ENCODE results near the gene TRIO.

The TRIO gene

DNA sequence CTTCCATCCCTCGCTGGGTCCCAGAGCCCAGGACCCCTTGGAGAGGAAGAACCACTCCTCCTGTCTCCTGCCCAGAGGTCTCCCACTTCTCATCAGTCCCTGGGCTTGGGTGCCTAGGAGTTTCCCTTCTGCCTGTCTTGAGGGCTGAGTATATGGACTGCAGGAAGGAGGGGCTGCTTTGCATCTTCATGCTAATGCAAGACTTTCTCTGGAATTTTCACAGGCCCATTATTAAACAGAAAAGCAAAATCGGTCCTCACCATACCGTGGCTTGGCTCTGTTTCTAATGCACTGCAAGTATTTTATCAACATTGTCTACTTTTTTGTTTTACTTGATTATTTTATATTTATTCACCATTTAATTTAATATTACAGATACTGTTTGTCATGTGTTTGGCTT lies 34.5 kb downstream of the TRIO start:
- H3K27ac Mint-ChIP-seq: no peak overlapping the region
- H3K27me3 Mint-ChIP-seq (ENCODE audit: low read depth): peaks cover 3% of the 10 kb centered on the region

DNA sequence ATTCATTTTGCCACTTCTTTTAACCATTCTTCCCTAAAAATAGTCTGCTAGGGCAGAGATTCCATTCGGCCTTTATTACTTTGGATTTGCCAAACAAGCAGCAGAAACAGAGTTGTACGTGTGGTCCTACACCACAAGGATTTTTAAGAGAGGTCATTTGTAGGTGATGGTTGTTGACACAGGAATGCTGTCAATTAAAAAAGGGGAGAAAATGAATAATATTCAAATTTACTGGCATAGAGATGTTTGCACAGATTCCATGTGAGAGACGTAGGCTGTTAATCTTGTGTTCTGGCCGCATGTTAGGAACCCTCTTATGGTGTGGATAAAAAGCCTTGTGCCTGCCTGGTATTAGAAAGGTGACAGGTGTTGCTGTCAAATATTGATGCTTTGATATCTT lies 34.9 kb downstream of the TRIO start:
- H3K9me3 Mint-ChIP-seq: no peaks in the 10 kb centered on the region
- peaks cover 3% of the 10 kb centered on the region for H3K27me3 Mint-ChIP-seq (ENCODE audit: low read depth)
- H3K27ac Mint-ChIP-seq: no peak overlapping the region
- H3K4me1 Mint-ChIP-seq (ENCODE audit: low read depth): peaks cover 2% of the 10 kb centered on the region
- no peaks in the 10 kb centered on the region for H3K36me3 Mint-ChIP-seq (ENCODE audit: low read depth)
- H3K4me3 Mint-ChIP-seq: no peak overlapping the region

More for the DNA sequence above, 34.5 kb downstream of the TRIO start:
- no peak overlapping the region for H3K4me3 Mint-ChIP-seq
- no peaks in the 10 kb centered on the region for H3K9me3 Mint-ChIP-seq
- H3K36me3 Mint-ChIP-seq (ENCODE audit: low read depth): no peaks in the 10 kb centered on the region
- peaks cover 2% of the 10 kb centered on the region for H3K4me1 Mint-ChIP-seq (ENCODE audit: low read depth)

DNA sequence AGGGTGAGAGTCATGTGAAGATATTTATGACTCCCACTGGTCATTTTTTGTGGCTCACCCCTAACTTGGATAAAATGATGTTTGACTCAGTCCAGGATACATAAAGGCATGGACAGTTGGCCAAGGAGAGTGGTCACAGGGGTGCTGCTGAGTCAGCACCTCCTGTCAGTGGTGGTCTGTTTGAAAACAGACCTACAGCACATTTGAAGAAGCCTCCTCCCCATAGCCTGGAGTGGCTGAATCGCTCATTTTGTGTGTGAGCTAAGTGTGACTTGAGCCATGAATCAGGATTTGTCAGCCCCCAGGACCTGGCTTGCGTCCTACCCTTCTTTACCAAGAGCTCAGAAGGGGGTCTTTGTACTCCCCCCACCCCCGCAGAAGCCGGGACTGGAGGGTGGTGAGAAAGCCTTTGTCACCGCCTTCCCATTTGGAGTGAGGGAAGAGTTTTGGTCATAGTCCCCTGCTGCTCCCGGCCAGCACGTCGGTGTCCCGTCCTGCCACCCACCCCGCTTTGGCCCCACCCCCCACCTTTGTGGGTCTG lies 35.6 kb downstream of the TRIO start:
- Mint-ChIP-seq H3K27me3 (ENCODE audit: low read depth) (peaks cover 3% of the 10 kb centered on the region), H3K4me3 (no peak overlapping the region), H3K9me3 (no peaks in the 10 kb centered on the region), H3K27ac (no peak overlapping the region), H3K36me3 (ENCODE audit: low read depth) (no peaks in the 10 kb centered on the region), H3K4me1 (ENCODE audit: low read depth) (peaks cover 2% of the 10 kb centered on the region)

DNA sequence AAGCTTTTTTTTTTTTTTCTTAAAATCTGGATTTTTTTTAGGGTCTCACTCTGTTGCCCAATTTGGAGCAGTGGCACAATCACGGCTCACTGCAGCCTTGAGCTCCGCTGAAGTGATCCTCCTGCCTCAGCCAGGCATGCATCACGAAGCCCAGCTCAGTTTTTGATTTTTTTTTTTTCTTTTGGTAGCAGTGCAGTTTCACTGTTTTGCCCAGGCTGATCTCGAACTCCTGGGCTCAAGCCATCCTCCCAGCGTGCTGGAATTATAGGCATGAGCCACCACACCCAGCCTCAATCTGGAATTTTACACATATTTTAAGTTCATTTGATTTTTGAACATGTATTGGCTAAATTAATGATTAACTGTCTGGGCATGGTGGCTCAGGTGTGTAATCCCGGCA lies 36.3 kb downstream of the TRIO start:
- H3K4me3 Mint-ChIP-seq: no peak overlapping the region
- H3K27me3 Mint-ChIP-seq (ENCODE audit: low read depth): peaks cover under 1% of the 10 kb centered on the region
- H3K27ac Mint-ChIP-seq: no peak overlapping the region
- no peaks in the 10 kb centered on the region for H3K36me3 Mint-ChIP-seq (ENCODE audit: low read depth)
- no peaks in the 10 kb centered on the region for H3K9me3 Mint-ChIP-seq
- no peaks in the 10 kb centered on the region for H3K4me1 Mint-ChIP-seq (ENCODE audit: low read depth)

DNA sequence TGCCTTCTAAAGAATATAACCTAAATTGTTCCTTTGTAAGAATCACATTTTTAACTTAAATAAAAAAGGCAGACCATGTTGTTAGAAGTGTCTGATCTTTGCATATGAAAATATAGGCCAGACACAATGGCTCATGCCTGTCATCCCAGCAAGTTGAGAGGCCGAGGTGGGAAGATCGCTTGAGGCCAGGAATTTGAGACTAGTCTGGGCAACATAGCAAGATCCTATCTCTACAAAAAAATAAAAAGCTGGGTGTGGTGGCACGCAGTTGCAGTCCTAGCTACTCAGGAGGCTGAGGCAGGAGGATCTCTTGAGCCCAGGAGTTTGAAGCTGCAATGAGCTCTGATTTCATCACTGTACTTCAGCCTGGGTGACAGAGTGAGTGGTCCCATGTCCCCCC lies 37.3 kb downstream of the TRIO start:
- Mint-ChIP-seq H3K9me3 (no peaks in the 10 kb centered on the region), H3K4me1 (ENCODE audit: low read depth) (no peaks in the 10 kb centered on the region), H3K27ac (no peak overlapping the region), H3K4me3 (no peak overlapping the region), H3K27me3 (ENCODE audit: low read depth) (no peaks in the 10 kb centered on the region), H3K36me3 (ENCODE audit: low read depth) (no peaks in the 10 kb centered on the region)

DNA sequence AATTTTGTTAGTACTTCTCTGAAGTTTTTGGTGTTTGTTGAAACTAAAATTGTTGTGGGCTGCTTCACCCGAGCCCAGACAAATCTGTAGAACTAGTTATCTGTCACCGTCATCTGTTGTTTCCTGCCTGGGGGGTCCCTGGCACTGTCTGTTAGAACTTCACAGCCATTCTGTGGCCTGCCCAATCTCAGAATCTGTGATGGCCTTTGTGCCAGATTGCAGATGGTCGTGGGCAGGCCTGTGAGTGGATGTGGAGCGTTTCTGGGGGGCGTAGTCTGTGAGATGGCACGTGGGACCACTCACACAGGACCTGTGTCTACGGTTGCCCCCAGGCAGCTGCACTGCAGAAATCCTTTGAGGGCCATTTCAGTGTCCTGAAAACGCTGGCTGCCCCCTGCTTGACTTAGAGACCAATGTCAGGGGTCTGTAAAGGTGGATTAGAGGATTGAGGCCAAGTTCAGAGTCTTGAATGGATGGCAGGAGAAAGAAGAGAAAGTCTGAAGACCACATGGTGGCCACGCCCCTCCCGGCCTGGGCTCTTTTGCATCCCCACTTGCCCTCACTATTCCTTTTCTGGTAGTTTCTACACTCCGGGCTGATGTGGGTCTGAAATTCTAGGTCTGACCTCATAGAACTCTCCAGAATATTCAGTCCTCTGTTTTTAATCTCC lies 38.3 kb downstream of the TRIO start:
- Mint-ChIP-seq H3K27ac (no peak overlapping the region), H3K27me3 (ENCODE audit: low read depth) (no peaks in the 10 kb centered on the region), H3K4me1 (ENCODE audit: low read depth) (no peaks in the 10 kb centered on the region), H3K9me3 (no peaks in the 10 kb centered on the region), H3K36me3 (ENCODE audit: low read depth) (no peaks in the 10 kb centered on the region), H3K4me3 (no peak overlapping the region)

DNA sequence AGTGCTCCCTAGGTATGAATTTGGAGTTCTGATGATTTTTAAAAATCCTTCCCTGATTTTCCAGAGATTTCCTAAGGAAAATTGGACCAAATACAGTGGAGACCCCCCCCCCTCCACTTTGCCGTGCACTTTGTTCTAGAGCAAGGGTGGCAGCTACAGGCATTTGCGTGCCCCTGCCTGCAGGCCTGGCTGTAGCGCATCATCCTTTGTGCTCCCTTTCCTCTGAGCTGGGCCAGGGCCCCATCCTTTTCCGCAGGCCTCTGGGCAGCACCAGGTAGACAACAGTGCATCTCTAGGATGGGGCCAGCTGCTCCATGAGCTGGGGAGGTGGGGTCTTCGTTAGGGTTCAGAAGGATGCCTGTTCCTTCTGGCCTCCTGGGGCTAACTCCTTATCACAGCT lies 39.6 kb downstream of the TRIO start:
- Mint-ChIP-seq H3K4me3 (no peak overlapping the region), H3K4me1 (ENCODE audit: low read depth) (no peaks in the 10 kb centered on the region), H3K36me3 (ENCODE audit: low read depth) (no peaks in the 10 kb centered on the region), H3K9me3 (no peaks in the 10 kb centered on the region), H3K27me3 (ENCODE audit: low read depth) (no peaks in the 10 kb centered on the region), H3K27ac (no peak overlapping the region)

DNA sequence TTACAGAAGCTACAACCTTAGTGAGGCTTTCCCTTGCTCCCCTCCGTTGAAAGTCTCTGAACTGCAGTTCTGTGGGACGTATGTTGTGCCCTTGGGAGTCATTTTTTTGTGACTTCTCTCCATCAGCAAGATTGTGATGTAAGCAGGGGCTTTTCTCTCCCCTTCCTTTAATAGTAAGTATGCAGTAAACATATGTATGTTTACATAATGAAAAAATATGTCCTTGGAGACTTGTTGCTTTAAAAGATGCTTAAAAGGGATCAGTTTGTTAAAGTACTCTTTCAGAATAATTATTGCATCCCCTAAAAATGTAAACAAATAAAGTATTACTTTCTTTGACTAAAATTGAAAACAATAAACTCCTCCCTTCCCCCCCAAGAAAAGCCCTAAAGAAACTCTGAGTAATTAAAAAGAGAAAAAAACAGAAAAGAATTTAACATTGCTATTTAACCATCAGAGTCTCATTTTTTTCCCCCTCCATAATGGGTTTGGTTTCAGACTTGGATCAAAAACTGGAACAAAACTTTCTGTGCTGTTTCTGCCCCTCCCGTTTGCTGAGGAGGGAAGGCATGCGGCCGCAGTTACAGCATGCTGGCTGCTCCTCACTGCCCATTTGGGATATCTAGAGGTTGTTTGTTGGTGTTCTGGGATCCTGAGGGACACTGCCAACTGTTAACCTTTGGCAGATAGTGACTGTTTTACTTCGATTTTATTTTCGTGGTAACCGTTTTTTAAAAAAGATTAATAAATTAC lies 40.2 kb downstream of the TRIO start:
- Mint-ChIP-seq H3K36me3 (ENCODE audit: low read depth) (no peaks in the 10 kb centered on the region), H3K27me3 (ENCODE audit: low read depth) (no peaks in the 10 kb centered on the region), H3K27ac (no peak overlapping the region), H3K4me1 (ENCODE audit: low read depth) (no peaks in the 10 kb centered on the region), H3K4me3 (no peak overlapping the region), H3K9me3 (no peaks in the 10 kb centered on the region)

DNA sequence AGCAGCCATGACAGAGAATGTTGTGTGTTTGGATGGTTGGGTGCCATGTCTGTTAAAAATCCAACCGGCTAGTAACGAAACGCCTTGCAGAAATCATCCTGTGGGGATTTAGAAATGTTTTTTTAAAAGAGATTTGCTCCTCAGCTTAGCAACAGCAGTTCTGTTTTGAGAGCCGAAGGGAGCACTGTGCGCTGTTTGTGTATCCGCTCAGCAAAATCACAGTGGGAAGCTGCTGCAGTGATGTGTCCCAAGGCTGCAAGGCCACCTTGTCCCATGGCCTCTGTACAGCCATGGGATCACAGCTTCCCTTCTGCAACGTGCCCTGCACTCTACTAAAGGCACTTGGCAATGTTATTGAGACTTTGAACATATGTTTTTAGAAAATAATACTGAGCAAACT lies 40.9 kb downstream of the TRIO start:
- Mint-ChIP-seq H3K4me1 (ENCODE audit: low read depth) (no peaks in the 10 kb centered on the region), H3K27me3 (ENCODE audit: low read depth) (no peaks in the 10 kb centered on the region), H3K36me3 (ENCODE audit: low read depth) (no peaks in the 10 kb centered on the region), H3K27ac (no peak overlapping the region), H3K9me3 (no peaks in the 10 kb centered on the region), H3K4me3 (no peak overlapping the region)

DNA sequence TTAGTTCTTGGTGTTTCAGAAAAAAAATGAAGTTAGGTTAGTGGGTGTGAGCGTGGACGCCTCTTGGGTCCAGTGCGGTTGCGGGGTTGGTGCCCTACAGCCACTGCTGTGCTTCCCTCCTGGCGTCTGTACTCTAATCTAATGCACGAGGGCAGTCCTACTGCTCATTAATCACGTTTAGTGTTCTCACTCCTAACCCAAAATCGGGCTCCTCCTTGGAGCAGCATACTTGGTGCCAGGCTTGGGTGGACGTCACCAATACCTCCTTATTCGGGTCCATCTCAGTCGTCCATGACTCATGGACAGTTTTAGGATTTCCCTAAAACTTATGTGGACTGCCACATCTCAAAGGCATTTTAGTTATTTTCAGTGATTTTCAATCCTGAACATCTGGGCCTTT lies 41.6 kb downstream of the TRIO start:
- Mint-ChIP-seq H3K36me3 (ENCODE audit: low read depth) (no peaks in the 10 kb centered on the region), H3K4me3 (no peak overlapping the region), H3K9me3 (no peaks in the 10 kb centered on the region), H3K27ac (no peak overlapping the region), H3K27me3 (ENCODE audit: low read depth) (no peaks in the 10 kb centered on the region), H3K4me1 (ENCODE audit: low read depth) (no peaks in the 10 kb centered on the region)

DNA sequence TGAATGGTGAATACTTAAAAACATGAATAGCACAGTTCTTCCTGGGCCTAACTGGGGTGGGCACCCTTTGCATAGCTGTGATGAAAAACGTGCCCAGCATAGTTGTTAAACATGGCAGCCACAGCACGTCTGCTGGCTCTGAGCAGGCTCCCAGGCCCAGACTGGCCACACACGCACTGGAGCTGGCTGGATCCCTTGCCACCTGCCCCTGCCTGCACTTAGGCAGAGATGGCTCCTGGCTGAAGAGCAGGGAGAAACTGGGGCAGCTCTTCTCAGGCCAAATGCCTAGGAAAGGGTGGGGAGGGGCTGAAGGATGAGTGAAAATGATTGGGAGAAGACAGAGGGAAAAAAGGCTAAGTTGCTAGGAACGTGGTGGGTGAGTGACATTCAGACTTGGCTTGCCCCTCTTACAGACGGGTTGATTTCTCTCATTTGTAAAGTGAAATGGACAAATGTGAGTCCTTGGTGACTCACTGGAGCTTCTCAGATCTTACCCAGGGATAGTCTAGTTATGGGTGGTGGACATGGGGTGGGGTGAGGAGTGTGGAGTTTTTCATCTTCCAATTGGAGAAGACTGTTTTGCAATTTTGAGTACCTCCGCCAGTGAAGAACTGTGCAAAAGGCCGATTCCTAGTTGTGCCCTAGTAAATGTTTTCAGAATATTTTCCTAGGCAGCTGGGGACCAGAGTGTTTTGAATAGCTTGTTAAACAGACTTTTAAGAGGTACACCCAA lies 42.4 kb downstream of the TRIO start:
- Mint-ChIP-seq H3K4me3 (no peak overlapping the region), H3K27me3 (ENCODE audit: low read depth) (no peaks in the 10 kb centered on the region)

DNA sequence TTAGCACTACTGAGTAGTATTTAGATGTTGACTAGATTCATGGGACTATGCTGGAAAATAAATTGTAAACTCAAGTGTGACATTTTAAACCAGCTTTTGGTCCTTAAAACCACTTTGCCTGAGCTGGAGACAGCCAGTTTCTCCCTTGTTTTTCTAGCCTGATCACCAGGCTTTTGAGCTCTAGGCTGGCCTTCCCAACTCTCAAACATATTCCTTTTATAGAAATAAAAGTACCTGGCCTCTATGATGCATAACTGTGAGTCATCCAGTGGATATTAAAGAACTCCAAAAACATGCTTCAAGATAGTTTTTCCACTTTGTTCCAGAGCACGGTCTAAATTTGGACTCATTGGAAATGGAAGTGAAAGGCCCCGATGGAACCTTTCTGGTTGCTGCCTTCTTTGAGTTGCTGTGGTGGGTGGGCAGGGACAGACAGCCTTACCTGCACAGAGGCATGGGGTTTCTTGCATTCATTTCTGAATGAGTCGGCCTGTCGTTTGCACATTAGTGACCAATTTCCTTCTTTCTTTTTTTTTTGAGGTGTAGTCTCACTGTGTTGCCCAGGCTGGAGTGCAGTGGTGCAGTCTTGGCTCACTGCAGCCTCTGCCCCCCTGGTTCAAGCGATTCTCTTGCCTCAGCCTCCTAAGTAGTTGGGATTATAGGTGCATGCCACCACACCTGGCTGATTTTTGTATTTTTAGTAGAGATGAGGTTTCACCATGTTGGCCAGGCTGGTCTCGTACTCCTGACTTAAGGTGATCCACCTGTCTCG lies 43.1 kb downstream of the TRIO start:
- no peak overlapping the region for H3K27ac Mint-ChIP-seq
- H3K9me3 Mint-ChIP-seq: no peaks in the 10 kb centered on the region
- no peaks in the 10 kb centered on the region for H3K36me3 Mint-ChIP-seq (ENCODE audit: low read depth)
- no peaks in the 10 kb centered on the region for H3K4me1 Mint-ChIP-seq (ENCODE audit: low read depth)
- no peak overlapping the region for H3K4me3 Mint-ChIP-seq
- no peaks in the 10 kb centered on the region for H3K27me3 Mint-ChIP-seq (ENCODE audit: low read depth)

More for the DNA sequence above, 42.4 kb downstream of the TRIO start:
- H3K27ac Mint-ChIP-seq: no peak overlapping the region
- H3K36me3 Mint-ChIP-seq (ENCODE audit: low read depth): no peaks in the 10 kb centered on the region
- no peaks in the 10 kb centered on the region for H3K4me1 Mint-ChIP-seq (ENCODE audit: low read depth)
- H3K9me3 Mint-ChIP-seq: no peaks in the 10 kb centered on the region

DNA sequence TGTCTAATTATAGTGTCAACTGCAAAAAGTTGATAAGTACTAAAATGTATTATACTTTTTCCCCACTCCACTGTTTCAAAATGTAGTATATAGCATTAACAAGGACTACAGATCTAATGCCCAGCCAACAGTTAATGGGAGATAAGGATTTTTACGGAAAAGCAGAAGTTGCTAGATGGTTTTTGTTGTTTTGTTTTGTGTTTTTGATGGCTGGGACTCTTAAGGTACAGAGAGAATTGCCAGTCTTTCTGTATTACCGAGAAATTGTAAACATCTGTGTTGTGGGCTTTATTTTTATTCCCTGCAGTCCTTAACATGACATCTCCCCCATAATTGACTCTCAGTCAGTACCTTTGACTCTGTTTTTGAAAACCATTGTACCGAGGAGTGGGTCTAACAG lies 44.0 kb downstream of the TRIO start:
- no peaks in the 10 kb centered on the region for H3K36me3 Mint-ChIP-seq (ENCODE audit: low read depth)
- no peak overlapping the region for H3K4me3 Mint-ChIP-seq
- no peaks in the 10 kb centered on the region for H3K9me3 Mint-ChIP-seq
- no peaks in the 10 kb centered on the region for H3K4me1 Mint-ChIP-seq (ENCODE audit: low read depth)
- H3K27me3 Mint-ChIP-seq (ENCODE audit: low read depth): no peaks in the 10 kb centered on the region
- H3K27ac Mint-ChIP-seq: no peak overlapping the region

DNA sequence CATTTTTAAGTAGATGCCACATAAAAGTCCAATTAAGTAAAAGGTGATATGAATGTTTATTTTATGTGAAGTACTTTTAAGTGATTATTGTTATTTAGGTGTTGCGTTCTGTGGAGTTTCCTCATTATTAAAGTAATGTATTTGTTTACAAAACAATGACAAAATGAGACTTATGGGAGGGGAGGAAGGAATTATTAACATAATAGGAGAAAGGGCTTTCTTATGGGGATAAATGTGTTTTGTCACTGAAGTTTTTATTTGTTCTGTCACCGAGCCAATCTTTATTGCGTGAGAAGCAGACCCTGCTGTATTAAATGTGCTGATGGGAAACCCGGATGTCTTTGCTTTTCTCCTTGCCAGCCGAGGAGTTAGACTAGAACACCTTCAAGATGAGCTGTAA lies 44.5 kb downstream of the TRIO start:
- Mint-ChIP-seq H3K27ac (no peak overlapping the region), H3K4me1 (ENCODE audit: low read depth) (no peaks in the 10 kb centered on the region), H3K4me3 (no peak overlapping the region), H3K9me3 (no peaks in the 10 kb centered on the region), H3K36me3 (ENCODE audit: low read depth) (no peaks in the 10 kb centered on the region), H3K27me3 (ENCODE audit: low read depth) (no peaks in the 10 kb centered on the region)
